Fibroblast of villous mesenchyme (primary cell): ENCODE data around the gene PSD. TPM values are rescaled to one million over a fixed set of nuclear protein-coding genes. Genes with fewer than 3 reads are reported as not detected.

Experiments used
- DNase-seq: peaks from one replicate; pipeline ENCODE4 v3.0.0-alpha.2; 2010; ENCODE audit warnings: low read depth
- H3K4me3 ChIP-seq: 2 replicates; pipeline ENCODE4 v1.5.1; 2011; ENCODE audit warnings: low read depth, mild to moderate bottlenecking, low read length
- CTCF ChIP-seq: IDR thresholded peaks from 2 replicates; pipeline ENCODE4 v1.5.1; 2012; ENCODE audit warnings: low read depth, mild to moderate bottlenecking, low read length; ENCODE audit not compliant: insufficient read depth
- total RNA-seq: library from RNA; depleted of rRNA; stranded (reverse); fragments of >200 nt; gene quantifications from 2 replicates; pipeline ENCODE4 v1.2.3, GENCODE V29; 2012

Gene PSD
- total RNA-seq, 1 donor = 2.2 TPM

GRCh38 chr10:102453502-102453901, 34.9 kb upstream of the PSD start:
- H3K4me3 ChIP-seq = no peak overlapping the region
- peak; percentile 59 for DNase-seq
- TF ChIP-seq CTCF = no peak

- no peak overlapping the region for H3K4me3 ChIP-seq
- peak; percentile 63 for DNase-seq
- TF ChIP-seq CTCF = no peak
Measured at GRCh38 chr10:102452672-102453340, 34.2 kb upstream of the PSD start.

- peak within 1 kb of the TSS; percentile 73 for H3K4me3 ChIP-seq
- no peak for TF ChIP-seq CTCF
- no peak for DNase-seq
Measured at GRCh38 chr10:102451105-102451969, 32.8 kb upstream of the PSD start, which contains the start of gene C10orf95. C10orf95 (minus strand) TSS chr10:102451543; CDS start chr10:102451093, 450 bp downstream.

GRCh38 chr10:102450374-102451104, 32.0 kb upstream of the PSD start:
- peak overlapping the region; percentile 73 for H3K4me3 ChIP-seq
- TF ChIP-seq CTCF = no peak
- DNase-seq = peak; percentile 61

GRCh38 chr10:102450124-102450373, 31.5 kb upstream of the PSD start:
- no peak for DNase-seq
- H3K4me3 ChIP-seq = peak overlapping the region; percentile 73
- no peak for TF ChIP-seq CTCF

GRCh38 chr10:102449321-102450123, 30.9 kb upstream of the PSD start:
- H3K4me3 ChIP-seq = peak overlapping the region; percentile 73

More at GRCh38 chr10:102449321-102450123, 30.9 kb upstream of the PSD start:
- peak; percentile 45 for DNase-seq
- no peak for TF ChIP-seq CTCF
